Right ventricle myocardium superior (tissue), 1 donor: Measurements from ENCODE around the gene DLX4. TPM values are rescaled to one million over a fixed set of nuclear protein-coding genes. Genes with fewer than 3 reads are reported as not detected.

Experiments
- ATAC-seq: fragments of 200-7000 bp; cut with Tn5 transposase; one replicate; pipeline ENCODE4 v1.9.1; 2020; ENCODE audit warnings: mild to moderate bottlenecking; ENCODE audit not compliant: poor library complexity
- DNase-seq: peaks from one replicate; pipeline ENCODE4 v3.0.0-alpha.2; 2020
- intact Hi-C: fragments of 100-400 bp; cut with DNase I; formaldehyde crosslinking; loops from one replicate; pipeline ENCODE4 v1.11.2; 2022
- total RNA-seq: library from RNA; stranded (reverse); fragmentation: NEBNext Ultra II Directional; extraction: Animal tissue kit (Norgen Biotek cat#: 25700); gene quantifications from one replicate; pipeline ENCODE4 v1.2.1, GENCODE V29; 2021
- donor health status: DM: no; HTN: yes; CAD: no; lungs with severe emphysema.

The DLX4 gene
- total RNA-seq, 1 donor from 2014 or later, result not detected

- ATAC-seq (no peak), DNase-seq (no peak)
- intact Hi-C loops, result no loop called here
Observed at GRCh38 chr17:49944273-49944870, 24.6 kb upstream of the DLX4 start.

- DNase-seq (no peak), ATAC-seq (no peak)
- intact Hi-C loops, result no loop called here
Observed at GRCh38 chr17:49946208-49946607, 22.8 kb upstream of the DLX4 start.

GRCh38 chr17:49946964-49947584 is 21.9 kb upstream of the DLX4 start:
- no peak for DNase-seq
- intact Hi-C loops, result no loop called here
- no peak for ATAC-seq

GRCh38 chr17:49949634-49950033 is 19.4 kb upstream of the DLX4 start:
- ATAC-seq (no peak), DNase-seq (no peak)
- intact Hi-C loops, result no loop called here

- intact Hi-C loops, result no loop called here
Observed at GRCh38 chr17:49951362-49952082, 17.5 kb upstream of the DLX4 start.

GRCh38 chr17:49952209-49952911 is 16.6 kb upstream of the DLX4 start:
- ATAC-seq (peak; percentile 77), DNase-seq (peak; percentile 87)
- intact Hi-C loops, result no loop called here

More at GRCh38 chr17:49951362-49952082, 17.5 kb upstream of the DLX4 start:
- DNase-seq (no peak), ATAC-seq (no peak)

- DNase-seq, result no peak
- intact Hi-C loops, result no loop called here
- no peak for ATAC-seq
Observed at GRCh38 chr17:49952912-49953497, 16.0 kb upstream of the DLX4 start.

GRCh38 chr17:49955157-49955556 is 13.8 kb upstream of the DLX4 start:
- DNase-seq, result no peak
- ATAC-seq, result no peak
- intact Hi-C loops, result no loop called here

- ATAC-seq (no peak), DNase-seq (no peak)
- intact Hi-C loops, result no loop called here
Observed at GRCh38 chr17:49956780-49957179, 12.2 kb upstream of the DLX4 start.

- DNase-seq (no peak), ATAC-seq (no peak)
- intact Hi-C loops, result no loop called here
Observed at GRCh38 chr17:49957350-49957749, 11.6 kb upstream of the DLX4 start.

- no peak for ATAC-seq
- intact Hi-C loops, result no loop called here
- DNase-seq, result no peak
Observed at GRCh38 chr17:49958723-49959122, 10.3 kb upstream of the DLX4 start.

- intact Hi-C loops, result no loop called here
- ATAC-seq (no peak), DNase-seq (no peak)
Observed at GRCh38 chr17:49959183-49959935, 9.6 kb upstream of the DLX4 start.

- ATAC-seq, result no peak
- intact Hi-C loops, result no loop called here
- no peak for DNase-seq
Observed at GRCh38 chr17:49962599-49963308, 6.2 kb upstream of the DLX4 start.

GRCh38 chr17:49963309-49963625 is 5.7 kb upstream of the DLX4 start:
- intact Hi-C loops, result no loop called here
- DNase-seq, result no peak
- no peak for ATAC-seq

- DNase-seq, result no peak
- ATAC-seq, result no peak
- intact Hi-C loops, result no loop called here
Observed at GRCh38 chr17:49963626-49964302, 5.2 kb upstream of the DLX4 start.

GRCh38 chr17:49964303-49964768 is 4.7 kb upstream of the DLX4 start:
- no peak for ATAC-seq
- no peak for DNase-seq
- intact Hi-C loops, result no loop called here

- ATAC-seq, result no peak
- intact Hi-C loops, result no loop called here
- no peak for DNase-seq
Observed at GRCh38 chr17:49964769-49965523, 4.0 kb upstream of the DLX4 start.
